HL-60 (cell line): ENCODE measurements around the gene C7orf25.

Experiments
- GABPA ChIP-seq: IDR thresholded peaks from 2 replicates; pipeline ENCODE4 v1.6.1; 2012; ENCODE audit warnings: low read depth
- POLR2AphosphoS5 ChIP-seq: IDR thresholded peaks from 2 replicates; pipeline ENCODE4 v1.6.1; 2012; ENCODE audit warnings: low read depth
- REST ChIP-seq: IDR thresholded peaks from 2 replicates; pipeline ENCODE4 v1.6.1; 2012; ENCODE audit warnings: low read depth; ENCODE audit not compliant: insufficient replicate concordance
- SPI1 ChIP-seq: IDR thresholded peaks from 2 replicates; pipeline ENCODE4 v1.6.1; 2012; ENCODE audit warnings: low read depth, mild to moderate bottlenecking, borderline replicate concordance
- TF ChIP-seq, protein P1 (sequence below): IDR thresholded peaks from one replicate; pipeline ENCODE4 v1.5.1; 2011; ENCODE audit warnings: low read length, control low read depth, inconsistent platforms; ENCODE audit not compliant: insufficient read depth

GRCh38 chr7:42945821-42946626, 34.2 kb upstream of the C7orf25 start:
- TF ChIP-seq, protein P1, sequence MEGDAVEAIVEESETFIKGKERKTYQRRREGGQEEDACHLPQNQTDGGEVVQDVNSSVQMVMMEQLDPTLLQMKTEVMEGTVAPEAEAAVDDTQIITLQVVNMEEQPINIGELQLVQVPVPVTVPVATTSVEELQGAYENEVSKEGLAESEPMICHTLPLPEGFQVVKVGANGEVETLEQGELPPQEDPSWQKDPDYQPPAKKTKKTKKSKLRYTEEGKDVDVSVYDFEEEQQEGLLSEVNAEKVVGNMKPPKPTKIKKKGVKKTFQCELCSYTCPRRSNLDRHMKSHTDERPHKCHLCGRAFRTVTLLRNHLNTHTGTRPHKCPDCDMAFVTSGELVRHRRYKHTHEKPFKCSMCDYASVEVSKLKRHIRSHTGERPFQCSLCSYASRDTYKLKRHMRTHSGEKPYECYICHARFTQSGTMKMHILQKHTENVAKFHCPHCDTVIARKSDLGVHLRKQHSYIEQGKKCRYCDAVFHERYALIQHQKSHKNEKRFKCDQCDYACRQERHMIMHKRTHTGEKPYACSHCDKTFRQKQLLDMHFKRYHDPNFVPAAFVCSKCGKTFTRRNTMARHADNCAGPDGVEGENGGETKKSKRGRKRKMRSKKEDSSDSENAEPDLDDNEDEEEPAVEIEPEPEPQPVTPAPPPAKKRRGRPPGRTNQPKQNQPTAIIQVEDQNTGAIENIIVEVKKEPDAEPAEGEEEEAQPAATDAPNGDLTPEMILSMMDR, result no peak
- no peak for TF ChIP-seq REST
- TF ChIP-seq POLR2AphosphoS5, result no peak
- no peak for TF ChIP-seq GABPA
- no peak for TF ChIP-seq SPI1
